OCI-LY7 (cell line): ENCODE measurements around the gene ZNRF4.

Experiments
- EZH2phosphoT487 ChIP-seq: fragments of 200-600 bp; sonication (generic); IDR thresholded peaks from 2 replicates; pipeline ENCODE4 v1.6.1; 2018; ENCODE audit warnings: low read depth, borderline replicate concordance, mild to moderate bottlenecking, mixed run types, antibody characterized with exemption, low read length, moderate library complexity, mixed read lengths
- TF ChIP-seq, protein P1 (sequence below): fragments of 200-600 bp; sonication (generic); conservative IDR thresholded peaks from 2 replicates; pipeline ENCODE4 v1.5.1; 2014; ENCODE audit warnings: mild to moderate bottlenecking, antibody characterized with exemption, low read length, moderate library complexity, mixed read lengths

DNA sequence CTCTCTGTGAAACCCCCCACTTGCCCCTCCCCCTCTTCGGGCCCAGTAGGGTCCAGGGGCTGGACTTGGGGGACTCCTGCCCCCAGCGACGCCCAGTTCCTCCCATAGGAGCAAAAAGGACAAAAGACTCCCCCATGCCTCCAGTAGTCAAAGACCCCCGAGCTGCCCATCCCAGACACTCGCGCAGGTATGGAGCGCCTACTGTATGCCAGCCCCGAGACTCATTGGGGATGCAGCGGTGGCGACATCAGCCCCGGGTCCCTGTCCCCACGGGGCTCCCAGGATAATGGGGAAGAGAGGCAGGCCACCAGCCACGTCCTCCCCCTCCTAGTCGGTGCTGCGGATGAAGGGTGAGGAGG, 18.3 kb upstream of the ZNRF4 start:
- TF ChIP-seq, protein P1, sequence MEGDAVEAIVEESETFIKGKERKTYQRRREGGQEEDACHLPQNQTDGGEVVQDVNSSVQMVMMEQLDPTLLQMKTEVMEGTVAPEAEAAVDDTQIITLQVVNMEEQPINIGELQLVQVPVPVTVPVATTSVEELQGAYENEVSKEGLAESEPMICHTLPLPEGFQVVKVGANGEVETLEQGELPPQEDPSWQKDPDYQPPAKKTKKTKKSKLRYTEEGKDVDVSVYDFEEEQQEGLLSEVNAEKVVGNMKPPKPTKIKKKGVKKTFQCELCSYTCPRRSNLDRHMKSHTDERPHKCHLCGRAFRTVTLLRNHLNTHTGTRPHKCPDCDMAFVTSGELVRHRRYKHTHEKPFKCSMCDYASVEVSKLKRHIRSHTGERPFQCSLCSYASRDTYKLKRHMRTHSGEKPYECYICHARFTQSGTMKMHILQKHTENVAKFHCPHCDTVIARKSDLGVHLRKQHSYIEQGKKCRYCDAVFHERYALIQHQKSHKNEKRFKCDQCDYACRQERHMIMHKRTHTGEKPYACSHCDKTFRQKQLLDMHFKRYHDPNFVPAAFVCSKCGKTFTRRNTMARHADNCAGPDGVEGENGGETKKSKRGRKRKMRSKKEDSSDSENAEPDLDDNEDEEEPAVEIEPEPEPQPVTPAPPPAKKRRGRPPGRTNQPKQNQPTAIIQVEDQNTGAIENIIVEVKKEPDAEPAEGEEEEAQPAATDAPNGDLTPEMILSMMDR, result no peak
- TF ChIP-seq EZH2phosphoT487, result no peak
